GM15510 (cell line): ENCODE data around the gene FGD6.

Experiments used
- POLR2A ChIP-seq: IDR thresholded peaks from 3 replicates; pipeline ENCODE4 v1.6.1; 2011; ENCODE audit warnings: borderline replicate concordance; ENCODE audit not compliant: insufficient read length; ENCODE audit errors: extremely low read depth

FGD6 gene

DNA sequence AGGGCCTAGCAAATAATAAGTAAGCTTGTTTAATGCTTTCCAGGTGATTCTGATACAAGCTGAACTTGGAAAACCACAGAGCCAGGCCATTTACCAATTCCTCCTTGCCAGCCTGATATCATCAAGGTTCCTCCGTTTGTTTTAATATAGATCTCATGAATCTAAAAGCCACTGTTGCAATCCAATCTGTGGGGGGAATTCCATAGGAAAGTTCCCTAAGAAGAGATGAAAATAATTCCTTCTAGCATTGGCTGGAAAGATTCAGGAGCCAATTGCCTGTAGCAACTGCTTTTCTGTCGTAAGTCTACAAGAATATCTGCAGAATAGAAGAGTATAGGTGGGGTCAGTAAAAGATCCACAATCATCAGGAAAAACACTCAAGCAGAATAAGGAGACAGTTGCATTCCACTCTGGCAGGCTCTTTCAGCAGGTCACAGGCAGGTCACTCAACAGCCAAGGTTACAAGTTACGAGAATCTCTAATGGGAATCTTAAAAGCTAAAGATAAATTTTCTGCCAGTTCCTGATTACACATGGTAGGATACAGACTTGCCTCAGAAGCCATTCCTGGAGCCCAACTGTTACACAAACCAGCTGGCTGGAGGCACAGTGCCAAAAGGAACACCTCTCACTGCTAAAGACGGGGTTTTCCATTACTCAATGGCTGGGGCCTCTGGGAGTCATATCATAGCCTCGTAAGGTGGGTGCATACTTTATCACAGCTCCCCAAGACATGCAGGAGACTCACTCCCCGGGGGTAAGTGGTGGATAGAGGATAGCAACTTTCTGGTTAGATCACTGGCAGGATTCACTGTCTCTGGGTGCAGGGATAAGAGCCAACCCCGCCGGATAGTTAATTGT is 43.6 kb downstream of the FGD6 start:
- no peak for TF ChIP-seq POLR2A

DNA sequence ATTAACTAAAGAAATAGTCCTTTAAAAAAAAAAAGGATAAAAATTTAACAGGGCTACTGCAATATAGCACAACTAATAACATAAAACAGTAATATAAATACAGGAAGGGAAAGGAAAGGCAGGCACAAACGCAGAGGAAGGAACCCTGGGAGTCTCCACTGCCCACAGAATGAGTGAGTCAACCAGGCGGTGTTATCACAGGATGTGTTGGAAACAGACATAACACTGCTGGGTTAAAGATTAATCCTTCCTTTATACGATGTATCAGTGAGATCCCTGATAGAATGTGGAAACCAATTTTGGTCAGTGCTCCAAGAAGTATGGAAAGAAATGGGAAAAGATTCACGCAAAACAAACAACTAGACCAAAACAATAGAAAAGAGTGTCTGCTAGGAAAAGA is 47.9 kb downstream of the FGD6 start:
- TF ChIP-seq POLR2A: no peak

- TF ChIP-seq POLR2A: no peak
These were observed 48.5 kb downstream of the FGD6 start for GRCh38 chr12:95168746-95169145.

DNA sequence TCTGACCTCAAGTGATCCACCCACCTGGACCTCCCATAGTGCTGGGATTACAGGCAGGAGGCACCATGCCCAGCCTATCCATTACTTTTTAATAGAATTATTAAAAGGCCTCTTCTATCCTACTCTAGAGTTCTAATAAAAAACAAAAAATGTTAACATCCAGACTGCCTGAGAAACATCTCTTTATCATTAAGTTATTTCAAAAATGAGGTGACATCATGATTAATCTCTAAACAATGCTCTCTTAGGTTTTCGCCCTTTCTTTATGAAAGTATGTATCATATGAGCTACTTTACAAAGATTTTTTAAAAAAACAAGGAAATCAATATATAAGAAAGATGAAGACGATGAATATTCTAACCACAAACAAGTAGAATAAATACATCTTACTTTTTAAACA is 52.6 kb downstream of the FGD6 start:
- no peak for TF ChIP-seq POLR2A

DNA sequence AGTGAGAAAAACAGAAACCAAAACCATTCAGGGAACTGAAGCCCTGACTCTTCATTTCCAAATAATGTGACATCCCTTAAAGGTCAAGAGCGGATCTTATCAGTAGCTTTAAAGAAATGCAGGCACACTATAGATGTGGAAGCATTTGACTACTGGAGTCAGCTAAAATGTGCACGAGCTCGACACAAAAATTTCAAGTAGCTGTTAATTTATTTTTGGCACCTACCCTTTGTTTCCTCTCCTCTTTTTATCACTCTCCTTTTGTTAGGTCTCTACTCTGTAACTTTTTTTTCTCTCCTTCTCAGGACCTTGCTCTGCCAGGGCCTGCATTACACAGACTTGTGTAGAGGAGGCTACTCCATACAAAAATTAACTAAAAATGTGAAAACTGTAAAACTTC is 58.3 kb downstream of the FGD6 start:
- no peak for TF ChIP-seq POLR2A

GRCh38 chr12:95151821-95152220 is 65.4 kb downstream of the FGD6 start:
- TF ChIP-seq POLR2A: no peak

- TF ChIP-seq POLR2A: no peak
These were observed 65.9 kb downstream of the FGD6 start for GRCh38 chr12:95151406-95151805.

DNA sequence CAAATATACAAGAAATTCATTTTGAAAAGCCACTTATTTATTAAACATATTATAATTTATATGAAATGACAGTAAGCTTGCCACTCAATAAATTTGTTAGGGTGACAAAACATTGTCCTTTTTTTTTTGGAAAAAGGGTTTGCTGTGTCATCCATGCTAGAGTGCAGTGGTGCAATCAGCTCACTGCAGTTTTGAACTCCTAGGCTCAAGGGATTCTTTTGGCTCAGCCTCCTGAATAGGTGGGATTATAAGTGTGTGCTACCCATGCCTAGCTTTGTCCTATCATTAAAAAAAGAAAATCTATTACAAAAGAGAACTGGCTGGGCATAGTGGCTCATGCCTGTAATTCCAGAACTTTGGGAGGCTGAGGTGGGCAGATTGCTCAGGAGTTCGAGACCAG is 66.8 kb downstream of the FGD6 start:
- no peak for TF ChIP-seq POLR2A

GRCh38 chr12:95147866-95148265 is 69.4 kb downstream of the FGD6 start:
- TF ChIP-seq POLR2A: no peak

DNA sequence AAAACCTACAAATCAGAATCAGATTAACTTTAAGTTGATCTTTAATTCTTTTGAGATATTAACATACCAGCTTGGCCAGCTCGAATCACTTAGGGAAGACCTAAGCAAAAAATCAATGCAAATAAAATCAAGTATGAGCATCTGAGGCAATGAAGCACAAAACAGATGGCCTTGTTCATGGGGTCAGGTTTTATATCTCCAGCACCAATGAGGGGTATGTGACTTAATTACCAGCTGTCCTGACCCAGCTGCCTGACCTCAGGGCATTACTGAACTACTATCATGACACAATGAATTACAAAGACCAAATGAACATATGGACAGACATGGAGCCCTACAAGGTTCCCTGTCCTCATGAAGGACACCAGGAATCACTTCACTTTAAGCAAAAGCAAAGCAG is 70.5 kb downstream of the FGD6 start:
- no peak for TF ChIP-seq POLR2A

DNA sequence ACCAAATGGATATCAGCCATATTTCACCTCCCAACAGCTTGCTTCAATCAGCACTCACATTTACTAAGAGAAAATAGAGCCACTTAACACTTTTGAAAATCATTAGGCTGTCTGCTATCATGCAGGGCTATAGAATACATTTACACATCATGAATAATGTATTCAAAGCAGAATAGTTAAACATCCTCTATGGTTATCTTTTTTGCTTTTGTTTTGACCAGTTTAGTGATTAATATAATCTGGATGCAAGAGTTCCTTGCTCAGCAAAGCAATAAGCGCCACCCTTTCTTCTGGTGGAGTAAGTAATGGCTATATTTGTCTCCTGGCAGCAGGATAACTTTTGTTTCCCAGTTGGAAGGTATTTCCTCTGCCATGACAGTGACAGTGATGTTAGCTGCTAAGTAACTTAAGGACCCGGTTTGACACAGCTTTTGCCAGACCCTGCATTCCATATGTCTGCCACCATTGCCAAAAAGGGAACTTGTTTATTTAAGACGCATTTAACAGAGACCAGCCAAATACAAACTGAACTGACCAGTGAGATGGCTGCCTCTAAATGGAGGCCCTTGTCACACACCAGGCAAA is 73.6 kb downstream of the FGD6 start:
- no peak for TF ChIP-seq POLR2A

- no peak for TF ChIP-seq POLR2A
These were observed 74.7 kb downstream of the FGD6 start for GRCh38 chr12:95142431-95143151.

GRCh38 chr12:95141310-95141709 is 76.0 kb downstream of the FGD6 start:
- TF ChIP-seq POLR2A: no peak

DNA sequence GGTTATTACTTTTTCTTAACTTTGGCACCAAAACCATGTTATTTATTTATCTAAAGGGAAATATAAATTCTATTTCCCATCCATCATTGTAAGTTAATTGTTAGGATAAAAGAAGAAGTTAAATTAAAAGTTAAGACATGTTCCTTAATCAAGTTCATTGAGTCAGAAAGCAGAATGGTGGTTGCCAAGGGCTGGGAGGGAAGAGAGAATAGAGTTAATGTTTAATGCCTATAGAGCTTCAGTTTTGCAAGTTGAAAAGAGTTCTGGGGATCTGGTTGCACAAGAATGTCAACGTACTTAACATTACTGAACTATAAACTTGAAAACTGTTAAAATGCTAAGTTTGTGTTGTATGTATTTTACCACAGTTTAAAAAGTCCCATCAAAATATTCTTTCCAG is 80.7 kb downstream of the FGD6 start:
- TF ChIP-seq POLR2A: no peak

- TF ChIP-seq POLR2A: no peak
These were observed 83.2 kb downstream of the FGD6 start for GRCh38 chr12:95134085-95134484.
